ENCODE results near the gene PRKAA2. TPM values are rescaled to one million over a fixed set of nuclear protein-coding genes. Genes with fewer than 3 reads are reported as not detected.

Gene PRKAA2
- polyA plus RNA-seq, 2 of the 4 experiments (the other 2 are of a cell fraction), result 3.8 to 8.8 TPM

GRCh38 chr1:56676571-56677035, 31.5 kb downstream of the PRKAA2 start:
- TF ChIP-seq FOSL2 (IDR thresholded peaks at IDR 0.05), result no peak
- peak; percentile 53 for TF ChIP-seq FOSL2 (CRISPR knock-in tag; IDR thresholded peaks at IDR 0.05)
- no peak for TF ChIP-seq RCOR1 (IDR thresholded peaks at IDR 0.05; ENCODE audit: low read depth, low read length)
- ChIA-PET CTCF (interaction anchor here (1.5 kb wide), 1 partner anchor 33 kb away, joined by 3 read pairs; no protein-coding TSS in a partner anchor), POLR2A (no interaction called here)
- H3K4me3 ChIP-seq, result no peak overlapping the region
- no peaks in the 10 kb centered on the region for H3K9me3 ChIP-seq
- ATAC-seq, result peak; percentile 58 to 78; a peak in 5 of 6 replicates
- H3K4me1 ChIP-seq, result peaks cover 16% of the 10 kb centered on the region
- H3K27ac ChIP-seq, result peak overlapping the region; percentile 24 to 28; a peak in 1 of 6 replicates
- peak overlapping the region; percentile 44; the same call in 2 of the 3 replicates for H3K4me2 ChIP-seq
- peak; percentile 7 to 47 for DNase-seq (ENCODE audit: low read depth in 1 of 2, low spot score in 1 of 2)
- no peak for FAIRE-seq
- 24% methylated on average over 2 of the region's 2 CpGs for WGBS (ENCODE audit: missing lambda C conversion rate)

GRCh38 chr1:56683569-56683968, 38.5 kb downstream of the PRKAA2 start:
- Histone ChIP-seq H3K27ac (no peak overlapping the region), H3K4me1 (peaks cover 30% of the 10 kb centered on the region), H3K4me3 (no peak overlapping the region), H3K4me2 (no peak overlapping the region), H3K9me3 (no peaks in the 10 kb centered on the region)
- DNase-seq (ENCODE audit: low read depth in 1 of 2, low spot score in 1 of 2) (no peak), FAIRE-seq (no peak), ATAC-seq (no peak)
- POLR2A ChIA-PET, result no interaction called here
- TF ChIP-seq, protein P1, sequence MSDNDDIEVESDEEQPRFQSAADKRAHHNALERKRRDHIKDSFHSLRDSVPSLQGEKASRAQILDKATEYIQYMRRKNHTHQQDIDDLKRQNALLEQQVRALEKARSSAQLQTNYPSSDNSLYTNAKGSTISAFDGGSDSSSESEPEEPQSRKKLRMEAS (IDR thresholded peaks at IDR 0.05), result no peak
- TF ChIP-seq RAD21 (conservative IDR thresholded peaks at IDR 0.05 in 1 of 2, IDR thresholded peaks at IDR 0.05 in 1 of 2) (no peak), SREBF2 (IDR thresholded peaks at IDR 0.05) (no peak), ZFP36 (IDR thresholded peaks at IDR 0.05; ENCODE audit: borderline replicate concordance, partially characterized antibody) (no peak), TP53 (CRISPR knock-in tag; IDR thresholded peaks at IDR 0.05) (no peak), CHD4 (IDR thresholded peaks at IDR 0.05; ENCODE audit: borderline replicate concordance) (no peak)
- CTCF ChIA-PET, result no interaction called here

DNA sequence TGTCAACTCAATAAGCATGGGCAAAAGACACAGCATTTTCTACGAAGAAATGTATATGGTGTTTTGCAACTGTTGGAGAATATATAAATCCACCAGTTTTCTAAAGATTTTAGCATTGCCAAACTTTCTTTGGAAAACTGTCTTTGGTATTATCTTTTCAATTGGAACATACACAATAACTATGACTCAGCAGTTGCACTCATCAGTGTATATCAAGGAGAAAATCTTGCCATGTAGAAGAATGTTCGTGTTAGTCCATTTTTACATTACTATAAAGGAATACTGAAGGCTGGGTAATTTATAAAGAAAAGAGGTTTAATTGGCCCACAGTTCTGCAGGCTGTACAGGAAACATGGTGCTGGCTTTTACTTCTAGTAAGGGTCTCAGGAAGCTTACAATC, 41.1 kb downstream of the PRKAA2 start:
- WGBS (ENCODE audit: missing lambda C conversion rate), result 65% methylated on average over 2 of the region's 2 CpGs
- ATAC-seq (no peak), FAIRE-seq (no peak), DNase-seq (ENCODE audit: low read depth in 1 of 2, low spot score in 1 of 2) (peak in 1 of 2 experiments; percentile 5)
- ChIA-PET CTCF (no interaction called here), POLR2A (no interaction called here)
- peak overlapping the region; percentile 35; the same call in 2 of the 3 replicates for H3K4me2 ChIP-seq
- H3K4me3 ChIP-seq, result no peak overlapping the region
- peaks cover 48% of the 10 kb centered on the region for H3K4me1 ChIP-seq
- no peaks in the 10 kb centered on the region for H3K9me3 ChIP-seq
- TF ChIP-seq NFE2L2 (conservative IDR thresholded peaks at IDR 0.05; ENCODE audit: low read length) (peak; percentile 50; the same call in 1 of the 2 replicates), EHF (CRISPR knock-in tag; IDR thresholded peaks at IDR 0.05) (no peak), MAFK (IDR thresholded peaks at IDR 0.05; ENCODE audit: partially characterized antibody) (peak; percentile 73)
- TF ChIP-seq, protein P2, sequence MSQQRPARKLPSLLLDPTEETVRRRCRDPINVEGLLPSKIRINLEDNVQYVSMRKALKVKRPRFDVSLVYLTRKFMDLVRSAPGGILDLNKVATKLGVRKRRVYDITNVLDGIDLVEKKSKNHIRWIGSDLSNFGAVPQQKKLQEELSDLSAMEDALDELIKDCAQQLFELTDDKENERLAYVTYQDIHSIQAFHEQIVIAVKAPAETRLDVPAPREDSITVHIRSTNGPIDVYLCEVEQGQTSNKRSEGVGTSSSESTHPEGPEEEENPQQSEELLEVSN (IDR thresholded peaks at IDR 0.05; ENCODE audit: borderline replicate concordance, low read depth), result no peak
- H3K27ac ChIP-seq, result peak overlapping the region; percentile 76 to 88

- peak; percentile 99 to 100 for ATAC-seq
- no peaks in the 10 kb centered on the region for H3K9me3 ChIP-seq
- H3K4me2 ChIP-seq, result peak overlapping the region; percentile 90
- WGBS (ENCODE audit: missing lambda C conversion rate), result 0% methylated on average over 3 of the region's 3 CpGs
- CTCF ChIA-PET, result interaction anchor here (0.6 to 1.4 kb wide), 4 partner anchors 12 to 111 kb away, joined by 3 to 5 read pairs (median 4); no protein-coding TSS in a partner anchor
- H3K27ac ChIP-seq, result peak overlapping the region; percentile 76 to 85
- POLR2A ChIA-PET, result interaction anchor here (0.5 to 0.7 kb wide), 3 partner anchors 11 to 1385 kb away, joined by 3 to 4 read pairs (median 3); no protein-coding TSS in a partner anchor
- FAIRE-seq, result peak; percentile 96
- peaks cover 53% of the 10 kb centered on the region for H3K4me1 ChIP-seq
- no peak overlapping the region for H3K4me3 ChIP-seq
- DNase-seq (ENCODE audit: low read depth in 1 of 2, low spot score in 1 of 2), result peak; percentile 73 to 94
- TF ChIP-seq ATOH8 (CRISPR knock-in tag; IDR thresholded peaks at IDR 0.05; ENCODE audit: low read depth) (no peak), ZSCAN20 (CRISPR knock-in tag; IDR thresholded peaks at IDR 0.05) (no peak), CEBPB (IDR thresholded peaks at IDR 0.05) (peak in 1 of 2 experiments; percentile 36; a peak in 1 of 4 replicates), RAD21 (conservative IDR thresholded peaks at IDR 0.05 in 1 of 2, IDR thresholded peaks at IDR 0.05 in 1 of 2) (peak in 1 of 2 experiments; percentile 7; a peak in 2 of 5 replicates), BCL3 (IDR thresholded peaks at IDR 0.05) (peak; percentile 87), SREBF2 (IDR thresholded peaks at IDR 0.05) (no peak), JUNB (IDR thresholded peaks at IDR 0.05) (peak; percentile 99), EHMT2 (IDR thresholded peaks at IDR 0.05; ENCODE audit: low read depth) (no peak), CBX2 (IDR thresholded peaks at IDR 0.05; ENCODE audit: borderline replicate concordance, low read depth) (no peak), HEYL (CRISPR knock-in tag; IDR thresholded peaks at IDR 0.05) (no peak)
- TF ChIP-seq, protein P3, sequence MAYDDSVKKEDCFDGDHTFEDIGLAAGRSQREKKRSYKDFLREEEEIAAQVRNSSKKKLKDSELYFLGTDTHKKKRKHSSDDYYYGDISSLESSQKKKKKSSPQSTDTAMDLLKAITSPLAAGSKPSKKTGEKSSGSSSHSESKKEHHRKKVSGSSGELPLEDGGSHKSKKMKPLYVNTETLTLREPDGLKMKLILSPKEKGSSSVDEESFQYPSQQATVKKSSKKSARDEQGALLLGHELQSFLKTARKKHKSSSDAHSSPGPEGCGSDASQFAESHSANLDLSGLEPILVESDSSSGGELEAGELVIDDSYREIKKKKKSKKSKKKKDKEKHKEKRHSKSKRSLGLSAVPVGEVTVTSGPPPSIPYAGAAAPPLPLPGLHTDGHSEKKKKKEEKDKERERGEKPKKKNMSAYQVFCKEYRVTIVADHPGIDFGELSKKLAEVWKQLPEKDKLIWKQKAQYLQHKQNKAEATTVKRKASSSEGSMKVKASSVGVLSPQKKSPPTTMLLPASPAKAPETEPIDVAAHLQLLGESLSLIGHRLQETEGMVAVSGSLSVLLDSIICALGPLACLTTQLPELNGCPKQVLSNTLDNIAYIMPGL (CRISPR knock-in tag; IDR thresholded peaks at IDR 0.05; ENCODE audit: borderline replicate concordance), result no peak
- TF ChIP-seq, protein P1 (IDR thresholded peaks at IDR 0.05), result peak; percentile 59
These were observed 43.5 kb downstream of the PRKAA2 start for GRCh38 chr1:56688522-56689026.
